ENCODE data around the gene PFN3.

The PFN3 gene

DNA sequence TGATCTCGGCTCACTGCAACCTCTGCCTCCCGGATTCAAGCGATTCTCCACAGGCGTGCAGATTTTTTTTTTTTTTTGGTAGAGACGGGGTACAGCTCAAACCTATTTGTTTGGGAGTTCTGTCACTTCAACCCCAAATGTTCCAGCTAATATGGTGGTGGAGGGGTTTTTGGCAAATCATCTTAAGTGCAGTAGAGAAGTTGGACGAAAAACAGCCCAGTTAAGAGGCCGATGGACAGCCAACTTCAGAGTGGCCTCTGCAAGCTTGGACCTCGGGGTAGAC, 45.4 kb upstream of the PFN3 start:
- TF ChIP-seq, protein P1, sequence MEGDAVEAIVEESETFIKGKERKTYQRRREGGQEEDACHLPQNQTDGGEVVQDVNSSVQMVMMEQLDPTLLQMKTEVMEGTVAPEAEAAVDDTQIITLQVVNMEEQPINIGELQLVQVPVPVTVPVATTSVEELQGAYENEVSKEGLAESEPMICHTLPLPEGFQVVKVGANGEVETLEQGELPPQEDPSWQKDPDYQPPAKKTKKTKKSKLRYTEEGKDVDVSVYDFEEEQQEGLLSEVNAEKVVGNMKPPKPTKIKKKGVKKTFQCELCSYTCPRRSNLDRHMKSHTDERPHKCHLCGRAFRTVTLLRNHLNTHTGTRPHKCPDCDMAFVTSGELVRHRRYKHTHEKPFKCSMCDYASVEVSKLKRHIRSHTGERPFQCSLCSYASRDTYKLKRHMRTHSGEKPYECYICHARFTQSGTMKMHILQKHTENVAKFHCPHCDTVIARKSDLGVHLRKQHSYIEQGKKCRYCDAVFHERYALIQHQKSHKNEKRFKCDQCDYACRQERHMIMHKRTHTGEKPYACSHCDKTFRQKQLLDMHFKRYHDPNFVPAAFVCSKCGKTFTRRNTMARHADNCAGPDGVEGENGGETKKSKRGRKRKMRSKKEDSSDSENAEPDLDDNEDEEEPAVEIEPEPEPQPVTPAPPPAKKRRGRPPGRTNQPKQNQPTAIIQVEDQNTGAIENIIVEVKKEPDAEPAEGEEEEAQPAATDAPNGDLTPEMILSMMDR (IDR thresholded peaks at IDR 0.05), result no peak

DNA sequence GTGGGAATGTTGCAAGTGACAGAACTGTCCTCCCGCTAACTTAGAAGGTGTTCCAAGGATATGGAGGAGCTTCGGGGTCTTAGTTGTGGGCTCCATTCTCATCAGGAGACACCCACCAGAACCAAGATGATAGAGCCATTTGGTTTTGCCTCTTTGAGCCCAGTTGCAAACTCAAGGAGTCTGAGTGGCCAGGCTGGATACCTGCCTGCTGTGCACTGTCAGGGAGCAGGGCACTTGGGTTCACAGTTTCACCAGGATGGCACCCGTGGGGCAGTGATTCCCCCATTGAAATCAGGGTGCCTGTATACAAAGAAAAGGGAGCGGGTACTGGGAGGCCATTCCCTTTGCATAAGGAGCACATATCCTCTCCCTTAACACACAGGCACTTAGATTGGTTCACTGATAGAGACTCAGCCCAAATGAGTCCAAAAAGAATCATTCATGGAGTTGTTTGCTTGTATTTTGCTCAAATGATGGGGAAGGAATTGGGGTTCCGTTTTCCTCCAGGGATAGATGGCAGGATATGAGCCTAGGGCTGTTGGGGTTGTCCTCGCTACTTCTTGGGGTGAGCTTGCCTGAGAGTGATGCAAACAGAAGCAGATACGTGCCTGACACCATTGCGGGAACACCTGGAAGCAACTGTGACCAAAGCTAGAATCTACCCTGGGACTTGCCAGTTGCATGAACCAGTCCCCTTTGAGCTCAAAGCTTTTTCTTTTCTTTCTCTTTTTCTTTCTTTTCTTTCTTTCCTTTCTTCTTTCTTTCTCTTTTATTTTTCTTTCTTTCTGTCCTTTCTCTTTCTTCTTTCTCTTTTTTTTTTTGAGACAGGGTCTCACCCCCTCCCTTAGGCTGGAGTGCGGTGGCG, 44.8 kb upstream of the PFN3 start:
- TF ChIP-seq, protein P1 (IDR thresholded peaks at IDR 0.05), result no peak

DNA sequence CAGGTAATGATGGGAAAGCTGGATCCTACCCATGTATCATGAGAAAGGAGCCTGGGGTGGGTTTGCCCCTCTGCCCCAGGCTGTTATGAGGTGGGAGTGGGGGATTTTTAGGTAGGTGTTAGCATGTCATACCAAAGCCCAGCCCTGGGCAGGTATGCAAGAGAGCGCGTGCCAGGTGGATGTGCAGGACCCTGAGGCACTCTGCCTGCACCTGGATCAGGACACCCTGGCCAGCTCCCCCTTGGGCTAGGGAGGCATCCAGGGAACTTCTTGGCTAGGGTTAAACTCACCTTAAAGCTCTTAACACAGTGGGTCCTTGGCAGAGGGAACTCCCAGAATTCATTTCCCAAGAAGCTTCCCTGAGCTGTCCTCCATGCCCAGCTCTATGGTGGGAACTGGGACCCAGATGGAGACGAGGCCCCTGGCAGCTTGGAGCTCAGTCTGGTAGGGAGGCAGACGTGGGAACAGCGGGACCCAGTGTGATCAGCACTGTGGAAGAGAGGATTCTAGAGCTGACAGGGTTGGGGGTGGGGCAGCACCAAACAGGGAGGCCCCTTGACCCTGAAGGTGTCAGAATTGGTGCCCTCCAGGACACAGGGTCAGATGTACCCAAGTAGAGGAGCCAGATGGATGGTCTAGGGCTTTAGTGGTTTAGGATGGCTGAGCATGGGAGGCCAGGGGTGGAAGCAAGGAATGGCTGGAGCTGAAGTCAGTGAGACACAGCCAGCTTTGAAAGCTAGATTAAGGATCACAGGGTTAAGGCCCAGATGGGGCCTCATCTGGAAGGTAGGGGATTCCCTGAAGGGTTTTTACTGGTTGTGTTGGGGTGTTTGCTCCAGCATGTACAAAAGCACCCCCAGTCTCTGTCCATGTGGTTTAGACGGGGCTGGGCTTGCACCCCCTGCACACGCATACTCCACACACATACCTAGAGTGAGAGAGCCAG, 43.9 kb upstream of the PFN3 start:
- TF ChIP-seq, protein P1 (IDR thresholded peaks at IDR 0.05), result no peak

DNA sequence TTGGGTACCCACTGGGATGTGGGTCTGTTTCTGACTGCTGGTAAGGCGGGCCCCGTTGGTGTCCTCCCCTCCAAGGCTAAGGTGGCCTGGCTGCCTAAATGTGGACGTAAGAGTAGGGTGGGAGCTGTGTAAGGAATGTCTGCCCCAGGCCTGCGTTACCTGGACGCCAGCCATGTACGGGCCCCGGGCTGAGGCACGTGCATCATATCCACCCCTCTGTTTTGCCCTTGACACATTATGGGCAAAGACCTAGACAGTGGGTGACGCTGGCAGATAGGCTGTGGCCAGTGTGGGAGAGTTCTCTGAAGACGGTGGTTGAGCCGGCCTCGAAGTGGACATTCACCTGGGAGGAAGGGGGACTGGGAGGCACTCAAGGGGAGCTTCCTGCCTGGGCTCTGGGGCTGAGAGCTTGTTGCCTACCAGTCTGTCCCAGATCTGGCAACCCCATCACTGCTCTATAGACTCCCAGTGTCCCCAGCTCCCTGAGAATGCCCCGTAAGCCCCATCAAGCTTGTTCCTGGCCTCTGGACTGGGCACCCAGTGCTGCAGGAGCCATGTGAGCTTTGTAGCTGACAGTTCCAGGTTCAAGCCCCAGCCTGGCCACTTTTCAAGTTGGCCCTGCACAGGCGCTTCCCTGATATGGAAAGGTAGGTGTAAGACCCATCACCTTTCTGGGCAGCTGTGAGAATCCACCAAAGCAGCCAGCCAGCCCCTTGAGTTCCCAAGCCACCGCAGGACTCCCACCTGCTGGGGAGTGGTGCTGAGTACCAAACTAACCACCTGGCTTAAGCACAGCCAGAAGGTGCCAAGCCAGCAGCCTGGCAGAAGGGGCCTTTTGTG, 42.9 kb upstream of the PFN3 start:
- TF ChIP-seq, protein P1 (IDR thresholded peaks at IDR 0.05), result no peak

DNA sequence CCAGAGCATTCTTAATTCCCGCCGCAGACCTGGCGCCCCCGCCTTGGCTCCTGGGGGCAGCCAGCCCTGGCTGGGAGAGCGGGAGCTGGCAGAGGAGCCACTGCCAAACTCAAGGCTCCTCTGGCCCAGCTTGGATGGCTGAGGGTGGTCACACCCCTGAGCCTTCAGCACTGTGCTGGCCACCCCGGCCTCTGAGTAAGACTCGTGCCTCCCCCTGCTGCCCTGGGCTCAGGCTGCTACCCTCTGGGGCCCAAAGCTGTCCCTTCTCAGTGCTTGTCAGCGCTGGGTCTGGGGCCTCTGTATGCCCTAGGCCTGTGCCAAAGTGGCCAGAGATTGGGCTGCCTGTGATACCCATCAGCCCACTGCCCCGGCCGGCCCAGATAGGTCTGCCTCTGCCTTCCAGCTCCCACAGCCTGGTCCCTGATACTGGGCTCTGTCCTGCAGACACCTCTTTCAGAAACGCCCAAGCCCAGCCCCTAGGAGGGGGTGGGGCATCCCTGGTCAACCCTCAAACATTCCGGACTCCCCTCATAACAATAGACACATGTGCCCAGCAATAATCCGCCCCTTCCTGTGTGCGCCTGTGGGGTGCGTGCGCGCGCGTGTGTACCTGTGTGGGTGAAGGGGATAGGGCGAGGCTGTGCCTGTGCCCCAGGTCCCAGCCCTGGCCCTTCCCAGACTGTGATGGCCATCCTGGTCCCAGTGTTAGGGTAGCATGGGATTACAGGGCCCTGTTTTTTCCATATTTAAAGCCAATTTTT, 41.8 kb upstream of the PFN3 start:
- TF ChIP-seq, protein P1 (IDR thresholded peaks at IDR 0.05), result no peak

DNA sequence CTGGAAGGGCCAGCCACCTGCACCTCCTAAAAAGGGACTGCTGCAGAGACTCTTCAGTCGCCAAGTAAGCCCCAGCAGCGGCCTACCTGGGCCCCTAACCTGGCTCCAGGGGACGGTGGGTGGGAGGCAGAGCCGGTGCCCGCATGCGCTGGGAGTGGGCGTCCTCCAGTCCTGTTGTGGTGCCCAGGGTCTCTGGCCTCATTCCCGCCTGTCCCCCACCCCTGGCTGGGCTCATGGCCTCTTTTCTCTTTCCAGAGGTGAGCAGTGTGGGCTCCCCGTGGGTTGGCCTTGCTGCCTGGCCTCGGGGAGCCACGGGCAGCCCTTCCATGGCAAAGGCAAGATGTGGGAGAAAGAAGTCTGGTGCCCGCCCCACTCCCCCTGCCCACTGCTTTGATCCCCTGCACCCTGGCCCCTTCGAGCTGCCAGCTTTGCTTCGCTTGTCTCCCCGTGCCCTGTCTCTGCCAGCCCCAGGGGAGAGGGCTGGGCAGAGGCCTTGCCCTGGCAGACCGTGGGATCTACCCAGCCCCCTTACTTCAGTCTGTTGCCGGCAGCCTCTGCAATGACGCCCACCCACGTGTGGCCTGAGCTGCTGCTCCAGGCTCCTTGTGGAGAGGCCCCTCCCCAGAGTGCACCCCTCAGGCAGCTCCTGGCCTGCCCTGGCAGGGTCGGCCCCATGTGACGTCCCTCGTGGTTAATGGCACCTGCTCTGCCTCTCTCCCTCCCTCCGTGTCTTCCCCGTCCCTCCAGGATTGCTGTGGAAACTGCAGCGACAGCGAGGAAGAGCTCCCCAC, 40.7 kb upstream of the PFN3 start:
- TF ChIP-seq, protein P1 (IDR thresholded peaks at IDR 0.05), result no peak
